HepG2 (cell line): Measurements from ENCODE around the gene DMPK. TPM values are rescaled to one million over a fixed set of nuclear protein-coding genes. Genes with fewer than 3 reads are reported as not detected.

Source experiments
- ATF4 ChIP-seq, 2 experiments: fragments of 450-650 bp in 1 of 2; sonication (generic) in 1 of 2; formaldehyde crosslinking; IDR thresholded peaks; 2 replicates each; pipeline versions ENCODE4 v1.5.0 to v1.8.0; 2020 to 2022; ENCODE audit warnings: mild to moderate bottlenecking in 1 of 2, missing genetic modification reagents in 1 of 2
- DNMT3B ChIP-seq: conservative IDR thresholded peaks from 2 replicates; pipeline ENCODE4 v1.6.1; 2016; ENCODE audit warnings: missing biosample characterization, control low read depth
- DRAP1 ChIP-seq: IDR thresholded peaks from 2 replicates; pipeline ENCODE4 v1.6.1; 2016; ENCODE audit warnings: missing genetic modification reagents, missing compliant biosample characterization
- DZIP1 ChIP-seq: sonication (generic); formaldehyde crosslinking; IDR thresholded peaks from 2 replicates; pipeline ENCODE4 v1.5.0; 2020; ENCODE audit warnings: mild to moderate bottlenecking, missing genetic modification reagents
- FOXC1 ChIP-seq: sonication (generic); formaldehyde crosslinking; IDR thresholded peaks from 2 replicates; pipeline ENCODE4 v1.8.0; 2022; ENCODE audit warnings: mild to moderate bottlenecking, missing genetic modification reagents, borderline replicate concordance
- HES4 ChIP-seq: sonication (generic); formaldehyde crosslinking; IDR thresholded peaks from 2 replicates; pipeline ENCODE4 v1.9.0; 2021; ENCODE audit warnings: mild to moderate bottlenecking, missing genetic modification reagents, borderline replicate concordance
- HNRNPUL1 ChIP-seq: fragments of 200-400 bp; formaldehyde crosslinking; IDR thresholded peaks from 2 replicates; pipeline ENCODE4 v1.6.1; 2017; ENCODE audit warnings: low read depth, mild to moderate bottlenecking, low read length, moderate library complexity
- KDM4B ChIP-seq: sonication (generic); formaldehyde crosslinking; IDR thresholded peaks from 2 replicates; pipeline ENCODE4 v1.4.0; 2020; ENCODE audit warnings: missing genetic modification reagents
- MEIS1 ChIP-seq: sonication (generic); formaldehyde crosslinking; IDR thresholded peaks from 2 replicates; pipeline ENCODE4 v1.9.0; 2021; ENCODE audit warnings: mild to moderate bottlenecking, missing genetic modification reagents, moderate library complexity, borderline replicate concordance
- NR1H2 ChIP-seq: sonication (generic); formaldehyde crosslinking; IDR thresholded peaks from 2 replicates; pipeline ENCODE4 v1.8.1; 2022; ENCODE audit warnings: low read depth, missing genetic modification reagents, borderline replicate concordance
- RBAK ChIP-seq: sonication (generic); formaldehyde crosslinking; IDR thresholded peaks from 2 replicates; pipeline ENCODE4 v1.5.1; 2020; ENCODE audit warnings: mild to moderate bottlenecking, missing genetic modification reagents
- RBM39 ChIP-seq: fragments of 200-400 bp; formaldehyde crosslinking; IDR thresholded peaks from one replicate; pipeline ENCODE4 v1.6.1; 2018; ENCODE audit warnings: antibody characterized with exemption, mild to moderate bottlenecking, low read depth, low read length; ENCODE audit not compliant: poor library complexity, severe bottlenecking
- SMAD3 ChIP-seq: sonication (generic); formaldehyde crosslinking; IDR thresholded peaks from 2 replicates; pipeline ENCODE4 v1.4.0; 2020; ENCODE audit warnings: missing genetic modification reagents
- SMAD9 ChIP-seq: sonication (generic); formaldehyde crosslinking; IDR thresholded peaks from 2 replicates; pipeline ENCODE4 v1.5.1; 2020; ENCODE audit warnings: mild to moderate bottlenecking, missing genetic modification reagents
- SNAI1 ChIP-seq: sonication (generic); formaldehyde crosslinking; IDR thresholded peaks from 2 replicates; pipeline ENCODE4 v1.5.0; 2020; ENCODE audit warnings: mild to moderate bottlenecking, missing genetic modification reagents, borderline replicate concordance
- THRA ChIP-seq: sonication (generic); formaldehyde crosslinking; IDR thresholded peaks from 2 replicates; pipeline ENCODE4 v1.4.0; 2020; ENCODE audit warnings: missing genetic modification reagents, borderline replicate concordance
- ZFP91 ChIP-seq: sonication (generic); formaldehyde crosslinking; IDR thresholded peaks from 2 replicates; pipeline ENCODE4 v1.9.0; 2022; ENCODE audit warnings: missing genetic modification reagents, mild to moderate bottlenecking, borderline replicate concordance
- ZFX ChIP-seq: sonication (generic); formaldehyde crosslinking; IDR thresholded peaks from 2 replicates; pipeline ENCODE4 v1.4.0; 2020; ENCODE audit warnings: mild to moderate bottlenecking, low read depth, missing genetic modification reagents, moderate library complexity
- ZNF484 ChIP-seq: sonication (generic); formaldehyde crosslinking; IDR thresholded peaks from 2 replicates; pipeline ENCODE4 v1.5.1; 2020; ENCODE audit warnings: mild to moderate bottlenecking, low read depth, missing genetic modification reagents, borderline replicate concordance
- ZNF547 ChIP-seq: sonication (generic); formaldehyde crosslinking; IDR thresholded peaks from 2 replicates; pipeline ENCODE4 v1.5.1; 2020; ENCODE audit warnings: mild to moderate bottlenecking, missing genetic modification reagents
- ZNF7 ChIP-seq: IDR thresholded peaks from 2 replicates; pipeline ENCODE4 v1.6.1; 2016; ENCODE audit warnings: missing biosample characterization, missing genetic modification reagents
- polyA plus RNA-seq, 8 experiments: library from polyadenylated mRNA; depleted of rRNA in 3 of 8; stranded (reverse) in 7 of 8; unstranded in 1 of 8; fragments of >200 nt; fragmentation: Illumina TruSeq in 4 of 8; extraction: Trizol in 4 of 8; gene quantifications; 2 replicates each; pipeline versions ENCODE4 v1.2.1 to v1.2.3, GENCODE V29; 2011 to 2016; ENCODE audit warnings: low read depth in 4 of 8, missing spikeins in 1 of 8, mixed read lengths in 1 of 8; ENCODE audit not compliant: insufficient read depth in 1 of 8
- total RNA-seq, 5 experiments: library from RNA; depleted of rRNA; stranded (reverse); fragments of >200 nt; fragmentation: Illumina TruSeq; extraction: Trizol; gene quantifications; 2 replicates each; pipeline ENCODE4 v1.2.3, GENCODE V29; 2016; ENCODE audit warnings: low read depth in 1 of 5

Gene DMPK
- total and polyA plus RNA-seq, 2 of the 13 experiments (the other 11 are each of a cell fraction or from before 2014, with no cell fraction given): 5.3 to 8.8 TPM

- TF ChIP-seq THRA (CRISPR knock-in tag) (peak; percentile 48; the same call in 1 of the 2 replicates), HNRNPUL1 (0 out of 2 replicates have a peak, but pooled peaks have one; percentile 15), FOXC1 (no peak), ZNF547 (CRISPR knock-in tag) (no peak), ZFX (peak; percentile 49; the same call in 1 of the 2 replicates), ATF4 (CRISPR knock-in tag; IDR thresholded peaks at IDR 0.05) (peak in 1 of 2 experiments; percentile 81; a peak in 2 of 4 replicates), ZNF484 (CRISPR knock-in tag) (no peak), DRAP1 (peak; percentile 86), RBAK (no peak), ZFP91 (CRISPR knock-in tag) (0 out of 2 replicates have a peak, but pooled peaks have one; percentile 55), KDM4B (CRISPR knock-in tag) (peak; percentile 79), MEIS1 (CRISPR knock-in tag) (no peak; the same call in 1 of the 2 replicates), DNMT3B (CRISPR knock-in tag) (peak; percentile 87; the same call in 1 of the 2 replicates), ZNF7 (CRISPR knock-in tag) (no peak), DZIP1 (CRISPR knock-in tag) (no peak), HES4 (CRISPR knock-in tag) (peak; percentile 72; the same call in 1 of the 2 replicates), SMAD9 (CRISPR knock-in tag) (no peak), RBM39 (peak; percentile 22), NR1H2 (CRISPR knock-in tag) (no peak), SNAI1 (peak; percentile 48; the same call in 1 of the 2 replicates), SMAD3 (CRISPR knock-in tag) (0 out of 2 replicates have a peak, but pooled peaks have one; percentile 42)
Measured at GRCh38 chr19:45768984-45769782, 13.1 kb downstream of the DMPK start, which contains the start of gene SIX5 (continued).
